Measurements from ENCODE around the gene PCDH1.

Gene PCDH1

GRCh38 chr5:141877356-141878185 lies 639 bp downstream of the PCDH1 start:
- H3K4me2 ChIP-seq (ENCODE audit: low read length), result no peak overlapping the region
- peaks cover 14% of the 10 kb centered on the region for H3K4me1 ChIP-seq (ENCODE audit: low read length)
- H3K4me3 ChIP-seq (ENCODE audit: low read length), result no peak overlapping the region
- no peaks in the 10 kb centered on the region for H3K9me3 ChIP-seq (ENCODE audit: insufficient read depth, low read length)
- peaks cover 10% of the 10 kb centered on the region for H3K27me3 ChIP-seq (ENCODE audit: low read depth, low read length)
- no peaks in the 10 kb centered on the region for H4K20me1 ChIP-seq (ENCODE audit: insufficient read depth, low read length)
- H3K27ac ChIP-seq (ENCODE audit: low read length), result no peak overlapping the region
- no peaks in the 10 kb centered on the region for H3K79me2 ChIP-seq (ENCODE audit: low read length)
- H2AFZ ChIP-seq (ENCODE audit: low read depth, low read length), result no peak overlapping the region
- no peak overlapping the region for H3K9ac ChIP-seq (ENCODE audit: low read length)
- no peaks in the 10 kb centered on the region for H3K36me3 ChIP-seq (replicated peaks; ENCODE audit: low read depth, low read length)
- TF ChIP-seq CTCF (IDR thresholded peaks at IDR 0.05; ENCODE audit: low read depth, low read length) (no peak), EZH2phosphoT487 (IDR thresholded peaks at IDR 0.05; ENCODE audit: low read depth) (no peak)

GRCh38 chr5:141876628-141877355 lies 1.4 kb downstream of the PCDH1 start:
- Histone ChIP-seq H3K27ac (ENCODE audit: low read length) (no peak overlapping the region), H3K36me3 (replicated peaks; ENCODE audit: low read depth, low read length) (no peaks in the 10 kb centered on the region), H3K4me1 (ENCODE audit: low read length) (peaks cover 13% of the 10 kb centered on the region), H4K20me1 (ENCODE audit: insufficient read depth, low read length) (no peaks in the 10 kb centered on the region), H2AFZ (ENCODE audit: low read depth, low read length) (no peak overlapping the region), H3K27me3 (ENCODE audit: low read depth, low read length) (peaks cover 10% of the 10 kb centered on the region), H3K4me2 (ENCODE audit: low read length) (no peak overlapping the region), H3K79me2 (ENCODE audit: low read length) (no peaks in the 10 kb centered on the region), H3K9me3 (ENCODE audit: insufficient read depth, low read length) (no peaks in the 10 kb centered on the region), H3K9ac (ENCODE audit: low read length) (no peak overlapping the region), H3K4me3 (ENCODE audit: low read length) (no peak overlapping the region)
- TF ChIP-seq EZH2phosphoT487 (IDR thresholded peaks at IDR 0.05; ENCODE audit: low read depth) (no peak), CTCF (IDR thresholded peaks at IDR 0.05; ENCODE audit: low read depth, low read length) (no peak)

- H3K4me3 ChIP-seq (ENCODE audit: low read length), result no peak overlapping the region
- no peaks in the 10 kb centered on the region for H4K20me1 ChIP-seq (ENCODE audit: insufficient read depth, low read length)
- no peaks in the 10 kb centered on the region for H3K36me3 ChIP-seq (replicated peaks; ENCODE audit: low read depth, low read length)
- H3K79me2 ChIP-seq (ENCODE audit: low read length), result no peaks in the 10 kb centered on the region
- peaks cover 11% of the 10 kb centered on the region for H3K27me3 ChIP-seq (ENCODE audit: low read depth, low read length)
- peaks cover 5% of the 10 kb centered on the region; the same call in 1 of the 2 replicates for H3K4me1 ChIP-seq (ENCODE audit: low read length)
- H3K9ac ChIP-seq (ENCODE audit: low read length), result no peak overlapping the region
- TF ChIP-seq EZH2phosphoT487 (IDR thresholded peaks at IDR 0.05; ENCODE audit: low read depth) (no peak), CTCF (IDR thresholded peaks at IDR 0.05; ENCODE audit: low read depth, low read length) (no peak)
- no peaks in the 10 kb centered on the region for H3K9me3 ChIP-seq (ENCODE audit: insufficient read depth, low read length)
- no peak overlapping the region for H2AFZ ChIP-seq (ENCODE audit: low read depth, low read length)
- H3K4me2 ChIP-seq (ENCODE audit: low read length), result no peak overlapping the region
- no peak overlapping the region for H3K27ac ChIP-seq (ENCODE audit: low read length)
These were observed 2.2 kb downstream of the PCDH1 start for GRCh38 chr5:141875795-141876627.

Measured in OCI-LY3 (cell line).